Mucosa of rectum (tissue), 2 donors: Measurements from ENCODE around the gene DNAJA4.

Experiments used
- H3K27ac ChIP-seq, 2 donors: one replicate each; pipeline ENCODE4 v1.7.0; 2013; ENCODE audit warnings: inconsistent platforms in 2 of 2, low read depth in 2 of 2, low read length in 2 of 2
- H3K27me3 ChIP-seq, 2 donors: one replicate each; pipeline ENCODE4 v1.7.0; 2013; ENCODE audit warnings: low read length in 2 of 2; ENCODE audit not compliant: control insufficient read depth in 2 of 2, insufficient read depth in 2 of 2
- H3K36me3 ChIP-seq, 2 donors: one replicate each; pipeline ENCODE4 v1.7.0; 2013; ENCODE audit warnings: low read length in 2 of 2; ENCODE audit not compliant: control insufficient read depth in 2 of 2, insufficient read depth in 2 of 2
- H3K4me1 ChIP-seq, 2 donors: one replicate each; pipeline ENCODE4 v1.7.0; 2013; ENCODE audit warnings: low read length in 2 of 2, mild to moderate bottlenecking in 1 of 2; ENCODE audit not compliant: control insufficient read depth in 2 of 2, insufficient read depth in 2 of 2
- H3K4me3 ChIP-seq, 2 donors: one replicate each; pipeline ENCODE4 v1.7.0; 2013; ENCODE audit warnings: low read length in 2 of 2
- H3K9ac ChIP-seq, 2 donors: one replicate each; pipeline ENCODE4 v1.7.0; 2013; ENCODE audit warnings: low read length in 2 of 2, low read depth in 1 of 2, mild to moderate bottlenecking in 1 of 2
- H3K9me3 ChIP-seq, 2 donors: one replicate each; pipeline ENCODE4 v1.7.0; 2013; ENCODE audit warnings: low read length in 2 of 2; ENCODE audit not compliant: control insufficient read depth in 2 of 2
- donor health status: healthy.
- donor health status: Normal muscosa, but diverticular disease.

Gene DNAJA4

GRCh38 chr15:78264304-78265136, at the start of gene DNAJA4:
Gene DNAJA4 (plus strand): TSS chr15:78264562. CDS start chr15:78264764, 202 bp downstream.
- H3K4me3 ChIP-seq: peak within 1 kb of the TSS; percentile 67 to 81
- no peaks in the 10 kb centered on the region for H3K9me3 ChIP-seq
- H3K27ac ChIP-seq: peak within 1 kb of the TSS; percentile 79 to 83
- H3K27me3 ChIP-seq: no peaks in the 10 kb centered on the region
- peak within 1 kb of the TSS; percentile 77 to 89 for H3K9ac ChIP-seq
- peaks cover 8 to 20% of the 10 kb centered on the region in 2 donors for H3K4me1 ChIP-seq
- peaks cover 0 to 6% of the 10 kb centered on the region in 2 donors for H3K36me3 ChIP-seq

- Histone ChIP-seq H3K9ac (peak overlapping the region in 1 of 2 donors; percentile 50), H3K27ac (peak overlapping the region; percentile 81 to 82), H3K4me1 (peaks cover 8 to 32% of the 10 kb centered on the region in 2 donors), H3K36me3 (no peaks in the 10 kb centered on the region), H3K9me3 (no peaks in the 10 kb centered on the region), H3K27me3 (no peaks in the 10 kb centered on the region), H3K4me3 (no peak overlapping the region)
Observed at GRCh38 chr15:78216276-78217104, 47.9 kb upstream of the DNAJA4 start.

- Histone ChIP-seq H3K36me3 (no peaks in the 10 kb centered on the region), H3K4me3 (no peak overlapping the region), H3K4me1 (peaks cover 8 to 14% of the 10 kb centered on the region in 2 donors), H3K27me3 (no peaks in the 10 kb centered on the region), H3K9me3 (no peaks in the 10 kb centered on the region), H3K9ac (no peak overlapping the region), H3K27ac (no peak overlapping the region)
Observed at GRCh38 chr15:78220713-78221112, 43.6 kb upstream of the DNAJA4 start.

GRCh38 chr15:78222745-78223395, 41.5 kb upstream of the DNAJA4 start:
- Histone ChIP-seq H3K4me3 (no peak overlapping the region), H3K27ac (no peak overlapping the region), H3K36me3 (no peaks in the 10 kb centered on the region), H3K9me3 (no peaks in the 10 kb centered on the region), H3K9ac (no peak overlapping the region), H3K4me1 (no peaks in the 10 kb centered on the region), H3K27me3 (no peaks in the 10 kb centered on the region)

GRCh38 chr15:78223396-78224022, 40.9 kb upstream of the DNAJA4 start:
- Histone ChIP-seq H3K4me1 (no peaks in the 10 kb centered on the region), H3K4me3 (no peak overlapping the region), H3K9me3 (no peaks in the 10 kb centered on the region), H3K9ac (no peak overlapping the region), H3K36me3 (no peaks in the 10 kb centered on the region), H3K27me3 (no peaks in the 10 kb centered on the region), H3K27ac (no peak overlapping the region)

GRCh38 chr15:78224023-78224411, 40.3 kb upstream of the DNAJA4 start:
- Histone ChIP-seq H3K4me3 (no peak overlapping the region), H3K9ac (no peak overlapping the region), H3K36me3 (no peaks in the 10 kb centered on the region), H3K9me3 (no peaks in the 10 kb centered on the region), H3K27ac (no peak overlapping the region), H3K4me1 (no peaks in the 10 kb centered on the region), H3K27me3 (no peaks in the 10 kb centered on the region)

GRCh38 chr15:78225783-78226541, 38.4 kb upstream of the DNAJA4 start:
- no peak overlapping the region for H3K9ac ChIP-seq
- H3K27ac ChIP-seq: no peak overlapping the region
- no peaks in the 10 kb centered on the region for H3K36me3 ChIP-seq
- no peaks in the 10 kb centered on the region for H3K27me3 ChIP-seq
- no peak overlapping the region for H3K4me3 ChIP-seq
- H3K4me1 ChIP-seq: no peaks in the 10 kb centered on the region
- no peaks in the 10 kb centered on the region for H3K9me3 ChIP-seq

- Histone ChIP-seq H3K9ac (no peak overlapping the region), H3K27me3 (no peaks in the 10 kb centered on the region), H3K4me1 (no peaks in the 10 kb centered on the region), H3K9me3 (no peaks in the 10 kb centered on the region), H3K4me3 (no peak overlapping the region), H3K36me3 (no peaks in the 10 kb centered on the region), H3K27ac (no peak overlapping the region)
Observed at GRCh38 chr15:78228356-78228996, 35.9 kb upstream of the DNAJA4 start.
